Activated B cell treated with CpG ODN at 0.5 μM for 24 hours (primary cell): ENCODE data around the gene ZBTB47. TPM values are rescaled to one million over a fixed set of nuclear protein-coding genes. Genes with fewer than 3 reads are reported as not detected.

Experiments
- ATAC-seq: fragments of 200-7000 bp; cut with Tn5 transposase; one replicate; pipeline ENCODE4 v1.10.0; 2021; ENCODE audit warnings: low read depth, mild to moderate bottlenecking, moderate library complexity
- CTCF ChIA-PET: fragments of 350-600 bp; sonication (Branson Sonifier 250); formaldehyde crosslinking; loops from one replicate; lab custom pipeline; 2021; ENCODE audit warnings: antibody characterized with exemption; lab: Charles Lee
- POLR2A ChIA-PET: fragments of 350-600 bp; sonication (Branson Sonifier 250); formaldehyde crosslinking; loops from one replicate; lab custom pipeline; 2021; ENCODE audit warnings: antibody characterized with exemption; lab: Charles Lee
- DNase-seq: peaks from one replicate; pipeline ENCODE4 v3.0.0; 2022
- H3K27ac Mint-ChIP-seq: one replicate; pipeline ENCODE4 v1.8.0; 2020; ENCODE audit warnings: mixed read lengths
- H3K27me3 Mint-ChIP-seq: one replicate; pipeline ENCODE4 v1.8.0; 2021; ENCODE audit warnings: mixed read lengths
- H3K36me3 Mint-ChIP-seq: one replicate; pipeline ENCODE4 v1.8.0; 2021; ENCODE audit warnings: low read depth, mixed read lengths
- H3K4me1 Mint-ChIP-seq: one replicate; pipeline ENCODE4 v1.8.0; 2021; ENCODE audit warnings: mixed read lengths
- H3K4me3 Mint-ChIP-seq: one replicate; pipeline ENCODE4 v1.8.0; 2020; ENCODE audit warnings: mild to moderate bottlenecking, mixed read lengths
- H3K9me3 Mint-ChIP-seq: one replicate; pipeline ENCODE4 v1.8.0; 2020; ENCODE audit warnings: mixed read lengths
- CTCF ChIP-seq: fragments of 200-600 bp; IDR thresholded peaks from one replicate; pipeline ENCODE4 v1.8.0; 2022; ENCODE audit warnings: antibody characterized with exemption, mild to moderate bottlenecking
- intact Hi-C: fragments of 100-400 bp; cut with micrococcal nuclease; formaldehyde crosslinking; loops from one replicate; pipeline ENCODE4 v1.15.1; 2024
- total RNA-seq: library from RNA; stranded (reverse); gene quantifications from 2 replicates; pipeline ENCODE4 v1.2.3, GENCODE V29; 2022

Gene ZBTB47
- total RNA-seq, 1 donor from 2014 or later = 1.1 TPM

- ChIA-PET POLR2A (no interaction called here), CTCF (no interaction called here)
- Mint-ChIP-seq H3K4me3 (no peak overlapping the region), H3K27ac (no peak overlapping the region), H3K27me3 (no peaks in the 10 kb centered on the region), H3K36me3 (no peaks in the 10 kb centered on the region), H3K9me3 (no peaks in the 10 kb centered on the region), H3K4me1 (no peaks in the 10 kb centered on the region)
- ATAC-seq (no peak), DNase-seq (peak; percentile 9)
- no peak for TF ChIP-seq CTCF
- intact Hi-C loops = no loop called here
Measured at GRCh38 chr3:42691816-42692666, 38.5 kb downstream of the ZBTB47 start.

- no peak overlapping the region for H3K4me3 Mint-ChIP-seq
- no peak for ATAC-seq
- H3K27me3 Mint-ChIP-seq = no peaks in the 10 kb centered on the region
- H3K9me3 Mint-ChIP-seq = no peaks in the 10 kb centered on the region
- no peaks in the 10 kb centered on the region for H3K4me1 Mint-ChIP-seq
- H3K36me3 Mint-ChIP-seq = no peaks in the 10 kb centered on the region
- DNase-seq = peak; percentile 4
- ChIA-PET POLR2A (no interaction called here), CTCF (no interaction called here)
- no peak overlapping the region for H3K27ac Mint-ChIP-seq
- no peak for TF ChIP-seq CTCF
- intact Hi-C loops = no loop called here
Measured at GRCh38 chr3:42692667-42693529, 39.4 kb downstream of the ZBTB47 start.

GRCh38 chr3:42693530-42693930 is 40.0 kb downstream of the ZBTB47 start:
- no peaks in the 10 kb centered on the region for H3K4me1 Mint-ChIP-seq
- TF ChIP-seq CTCF = no peak
- H3K4me3 Mint-ChIP-seq = no peak overlapping the region
- intact Hi-C loops = no loop called here
- H3K27ac Mint-ChIP-seq = no peak overlapping the region
- H3K27me3 Mint-ChIP-seq = peaks cover 2% of the 10 kb centered on the region
- ChIA-PET POLR2A (no interaction called here), CTCF (no interaction called here)
- H3K36me3 Mint-ChIP-seq = no peaks in the 10 kb centered on the region
- DNase-seq = no peak
- ATAC-seq = no peak
- no peaks in the 10 kb centered on the region for H3K9me3 Mint-ChIP-seq

- DNase-seq (no peak), ATAC-seq (no peak)
- intact Hi-C loops = no loop called here
- ChIA-PET CTCF (no interaction called here), POLR2A (no interaction called here)
- no peaks in the 10 kb centered on the region for H3K4me1 Mint-ChIP-seq
- H3K4me3 Mint-ChIP-seq = no peak overlapping the region
- no peaks in the 10 kb centered on the region for H3K36me3 Mint-ChIP-seq
- H3K27ac Mint-ChIP-seq = no peak overlapping the region
- TF ChIP-seq CTCF = no peak
- H3K27me3 Mint-ChIP-seq = peaks cover 2% of the 10 kb centered on the region
- no peaks in the 10 kb centered on the region for H3K9me3 Mint-ChIP-seq
Measured at GRCh38 chr3:42694366-42694765, 40.9 kb downstream of the ZBTB47 start.
